Right lobe of liver (tissue), 4 donors: ENCODE measurements around the gene KBTBD3.

Source experiments
- CTCF ChIP-seq, 4 donors: fragments of 200-600 bp in 3 of 4; fragments of 450-650 bp in 1 of 4; IDR thresholded peaks; one replicate each; pipeline versions ENCODE4 v1.5.1 to v1.8.0; 2016 to 2022; ENCODE audit warnings: antibody characterized with exemption in 4 of 4, mild to moderate bottlenecking in 2 of 4
- POLR2A ChIP-seq: fragments of 450-650 bp; IDR thresholded peaks from one replicate; pipeline ENCODE4 v1.6.1; 2017; ENCODE audit warnings: antibody characterized with exemption, mild to moderate bottlenecking
- donor health status: DM: no; HTN: no; CAD: no.
- donor health status: DM: no; HTN: no; CAD: no.
- donor health status: DM: no; HTN: yes; CAD: no.

DNA sequence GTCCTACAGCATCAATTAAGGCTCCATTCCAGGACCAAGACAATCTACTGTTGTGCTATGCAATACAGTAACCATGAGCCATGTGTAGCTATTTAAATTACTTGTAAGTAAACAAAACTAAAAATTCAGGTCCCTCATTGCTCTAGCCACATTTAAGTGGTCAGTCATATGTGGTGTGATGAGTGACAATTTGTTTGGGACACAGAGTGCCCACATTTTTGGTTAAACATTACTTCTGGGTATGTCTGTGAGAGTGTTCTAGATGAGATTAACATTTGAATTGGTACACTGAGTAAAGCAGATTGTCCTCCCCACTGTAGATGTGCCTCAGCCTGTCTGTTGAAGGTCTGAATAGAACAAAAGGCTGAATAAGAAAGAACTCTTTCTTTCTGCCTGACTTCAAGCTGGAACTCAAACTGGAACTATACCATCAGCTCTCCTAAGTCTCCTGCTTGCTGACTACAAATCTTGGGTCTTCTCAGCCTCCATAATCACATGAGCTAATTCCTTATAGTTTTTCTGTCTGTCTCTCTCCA lies 15.8 kb downstream of the KBTBD3 start:
- no peak for TF ChIP-seq CTCF (IDR thresholded peaks at IDR 0.05)
- TF ChIP-seq POLR2A = no peak
